Fibroblast of lung (primary cell): ENCODE data around the gene MLXIP. TPM values are rescaled to one million over a fixed set of nuclear protein-coding genes. Genes with fewer than 3 reads are reported as not detected.

Source experiments
- DNase-seq, 2 donors: peaks; one replicate each; pipeline versions ENCODE4 v3.0.0 to v3.0.0-alpha.2; 2010; ENCODE audit warnings: low read depth in 2 of 2
- H2AFZ ChIP-seq: 2 replicates; pipeline ENCODE4 v1.5.1; 2012; ENCODE audit warnings: low read length, control low read depth, inconsistent platforms
- H3K27ac ChIP-seq: 2 replicates; pipeline ENCODE4 v1.5.1; 2011; ENCODE audit warnings: low read length, control low read depth; ENCODE audit not compliant: insufficient read depth
- H3K27me3 ChIP-seq: 2 replicates; pipeline ENCODE4 v1.5.1; 2011; ENCODE audit warnings: mild to moderate bottlenecking, low read length; ENCODE audit not compliant: control insufficient read depth, insufficient read depth
- H3K36me3 ChIP-seq: 2 replicates; pipeline ENCODE4 v1.5.1; 2011; ENCODE audit warnings: low read length; ENCODE audit not compliant: control insufficient read depth, insufficient read depth
- H3K4me1 ChIP-seq: 2 replicates; pipeline ENCODE4 v1.5.1; 2011; ENCODE audit warnings: low read length; ENCODE audit not compliant: control insufficient read depth, insufficient read depth; ENCODE audit errors: extremely low read depth
- H3K4me2 ChIP-seq: 2 replicates; pipeline ENCODE4 v1.5.1; 2011; ENCODE audit warnings: low read length, control low read depth; ENCODE audit not compliant: insufficient read depth; ENCODE audit errors: extremely low read depth
- H3K4me3 ChIP-seq, 4 experiments: fragments of 200-600 bp in 1 of 4; sonication (generic) in 1 of 4; replicated peaks in 1 of 4; 2 replicates each; pipeline ENCODE4 v1.5.1; 2011 to 2016; ENCODE audit warnings: low read length in 4 of 4, low read depth in 3 of 4, mild to moderate bottlenecking in 3 of 4, control low read depth in 2 of 4, inconsistent platforms in 1 of 4, mixed read lengths in 1 of 4; ENCODE audit not compliant: insufficient read depth in 1 of 4; ENCODE audit errors: control extremely low read depth in 1 of 4
- H3K79me2 ChIP-seq: 2 replicates; pipeline ENCODE4 v1.5.1; 2012; ENCODE audit warnings: mild to moderate bottlenecking, low read length, inconsistent platforms; ENCODE audit not compliant: control insufficient read depth, insufficient read depth
- H3K9ac ChIP-seq: 2 replicates; pipeline ENCODE4 v1.5.1; 2011; ENCODE audit warnings: mild to moderate bottlenecking, low read length, control low read depth; ENCODE audit not compliant: insufficient read depth
- H3K9me3 ChIP-seq: 2 replicates; pipeline ENCODE4 v1.5.1; 2012; ENCODE audit warnings: low read depth, low read length; ENCODE audit not compliant: control insufficient read depth, insufficient read depth
- H4K20me1 ChIP-seq: 2 replicates; pipeline ENCODE4 v1.5.1; 2011; ENCODE audit warnings: low read length; ENCODE audit not compliant: control insufficient read depth, insufficient read depth; ENCODE audit errors: extremely low read depth
- CTCF ChIP-seq, 2 donors: IDR thresholded peaks in 1 of 2; conservative IDR thresholded peaks in 1 of 2; 1 replicate in 1 of 2; 2 replicates in 1 of 2; pipeline ENCODE4 v1.5.1; 2011 to 2012; ENCODE audit warnings: low read length in 2 of 2, control low read depth in 1 of 2, inconsistent platforms in 1 of 2, low read depth in 1 of 2, mild to moderate bottlenecking in 1 of 2
- EZH2 ChIP-seq: IDR thresholded peaks from 2 replicates; pipeline ENCODE4 v1.5.1; 2012; ENCODE audit warnings: low read length, control low read depth, mild to moderate bottlenecking; ENCODE audit errors: missing control alignments
- polyA plus RNA-seq, 2 donors: library from polyadenylated mRNA; depleted of rRNA in 1 of 2; stranded (reverse) in 1 of 2; unstranded in 1 of 2; fragments of >200 nt; gene quantifications; 2 replicates each; pipeline ENCODE4 v1.2.1, GENCODE V29; 2011 to 2012; ENCODE audit warnings: missing spikeins in 1 of 2
- total RNA-seq: library from RNA; depleted of rRNA; stranded (reverse); fragments of >200 nt; gene quantifications from 2 replicates; pipeline ENCODE4 v1.2.1, GENCODE V29; 2014

The MLXIP gene
- total and polyA plus RNA-seq, 2 donors (not counting 1 experiment from before 2014, with no cell fraction given), result 6.6 to 17.0 TPM

- no peak for DNase-seq
- peaks cover 7% of the 10 kb centered on the region for H3K4me1 ChIP-seq
- no peak overlapping the region for H2AFZ ChIP-seq
- H3K4me2 ChIP-seq, result no peak overlapping the region
- H3K9me3 ChIP-seq, result no peaks in the 10 kb centered on the region
- H3K79me2 ChIP-seq, result peaks cover 8% of the 10 kb centered on the region
- H4K20me1 ChIP-seq, result no peaks in the 10 kb centered on the region
- no peak overlapping the region for H3K4me3 ChIP-seq
- peaks cover 6% of the 10 kb centered on the region for H3K36me3 ChIP-seq
- no peaks in the 10 kb centered on the region for H3K27me3 ChIP-seq
- no peak overlapping the region for H3K9ac ChIP-seq
- no peak for TF ChIP-seq CTCF (conservative IDR thresholded peaks at IDR 0.05 in 1 of 2, IDR thresholded peaks at IDR 0.05 in 1 of 2; ENCODE audit: low read depth in 1 of 2, low read length in 2 of 2)
- TF ChIP-seq EZH2, result no peak
- no peak overlapping the region for H3K27ac ChIP-seq
These were observed 45.8 kb downstream of the MLXIP start for GRCh38 chr12:122124370-122124769.

- Histone ChIP-seq H3K4me1 (peaks cover 7% of the 10 kb centered on the region), H3K27ac (no peak overlapping the region), H3K9me3 (no peaks in the 10 kb centered on the region), H3K9ac (no peak overlapping the region), H3K36me3 (peaks cover 11% of the 10 kb centered on the region), H2AFZ (no peak overlapping the region), H3K4me2 (no peak overlapping the region), H3K27me3 (no peaks in the 10 kb centered on the region), H4K20me1 (no peaks in the 10 kb centered on the region), H3K79me2 (peaks cover 8% of the 10 kb centered on the region), H3K4me3 (no peak overlapping the region)
- DNase-seq, result no peak
- TF ChIP-seq CTCF (conservative IDR thresholded peaks at IDR 0.05 in 1 of 2, IDR thresholded peaks at IDR 0.05 in 1 of 2; ENCODE audit: low read depth in 1 of 2, low read length in 2 of 2) (no peak), EZH2 (no peak)
These were observed 47.1 kb downstream of the MLXIP start for GRCh38 chr12:122125452-122126341.

- Histone ChIP-seq H3K9me3 (no peaks in the 10 kb centered on the region), H2AFZ (no peak overlapping the region), H3K27me3 (no peaks in the 10 kb centered on the region), H3K27ac (no peak overlapping the region), H3K36me3 (peaks cover 11% of the 10 kb centered on the region), H3K4me3 (no peak overlapping the region), H3K4me2 (no peak overlapping the region), H4K20me1 (no peaks in the 10 kb centered on the region), H3K9ac (no peak overlapping the region), H3K4me1 (peaks cover 7% of the 10 kb centered on the region), H3K79me2 (peaks cover 8% of the 10 kb centered on the region)
- no peak for TF ChIP-seq EZH2
- TF ChIP-seq CTCF (conservative IDR thresholded peaks at IDR 0.05 in 1 of 2, IDR thresholded peaks at IDR 0.05 in 1 of 2; ENCODE audit: low read depth in 1 of 2, low read length in 2 of 2), result no peak
- no peak for DNase-seq
These were observed 47.7 kb downstream of the MLXIP start for GRCh38 chr12:122126342-122126635.
